Nephron progenitor cell (in vitro differentiated cells): ENCODE results near the gene MAEA.
A peak's percentile ranks its signal among the peaks of the same experiment; 100 is the strongest.

Source experiments
- DNase-seq: peaks from one replicate; pipeline ENCODE4 v3.0.0; 2021
- H3K27ac Mint-ChIP-seq: 2 replicates; pipeline ENCODE4 v1.8.0; 2021; ENCODE audit warnings: mild to moderate bottlenecking, moderate library complexity, mixed read lengths
- H3K27me3 Mint-ChIP-seq: 2 replicates; pipeline ENCODE4 v1.8.0; 2021; ENCODE audit warnings: mild to moderate bottlenecking, low read depth, mixed read lengths; ENCODE audit not compliant: poor library complexity
- H3K36me3 Mint-ChIP-seq: 2 replicates; pipeline ENCODE4 v1.8.0; 2021; ENCODE audit warnings: low read depth, mixed read lengths
- H3K4me1 Mint-ChIP-seq: 2 replicates; pipeline ENCODE4 v1.8.0; 2021; ENCODE audit warnings: mixed read lengths
- H3K4me3 Mint-ChIP-seq: 2 replicates; pipeline ENCODE4 v1.8.0; 2021; ENCODE audit warnings: mild to moderate bottlenecking, moderate library complexity, mixed read lengths
- H3K9me3 Mint-ChIP-seq: 2 replicates; pipeline ENCODE4 v1.8.0; 2021; ENCODE audit warnings: mild to moderate bottlenecking, moderate library complexity, mixed read lengths
- CTCF ChIP-seq: fragments of 200-600 bp; sonication (generic); IDR thresholded peaks from 2 replicates; pipeline ENCODE4 v1.5.0; 2021; ENCODE audit warnings: antibody characterized with exemption

MAEA gene

GRCh38 chr4:1325176-1325480, 35.4 kb downstream of the MAEA start:
- Mint-ChIP-seq H3K4me3 (no peak overlapping the region), H3K36me3 (peaks cover 29% of the 10 kb centered on the region), H3K27me3 (no peaks in the 10 kb centered on the region), H3K9me3 (peaks cover 6% of the 10 kb centered on the region), H3K27ac (no peak overlapping the region), H3K4me1 (peaks cover under 1% of the 10 kb centered on the region)
- no peak for TF ChIP-seq CTCF
- no peak for DNase-seq

DNA sequence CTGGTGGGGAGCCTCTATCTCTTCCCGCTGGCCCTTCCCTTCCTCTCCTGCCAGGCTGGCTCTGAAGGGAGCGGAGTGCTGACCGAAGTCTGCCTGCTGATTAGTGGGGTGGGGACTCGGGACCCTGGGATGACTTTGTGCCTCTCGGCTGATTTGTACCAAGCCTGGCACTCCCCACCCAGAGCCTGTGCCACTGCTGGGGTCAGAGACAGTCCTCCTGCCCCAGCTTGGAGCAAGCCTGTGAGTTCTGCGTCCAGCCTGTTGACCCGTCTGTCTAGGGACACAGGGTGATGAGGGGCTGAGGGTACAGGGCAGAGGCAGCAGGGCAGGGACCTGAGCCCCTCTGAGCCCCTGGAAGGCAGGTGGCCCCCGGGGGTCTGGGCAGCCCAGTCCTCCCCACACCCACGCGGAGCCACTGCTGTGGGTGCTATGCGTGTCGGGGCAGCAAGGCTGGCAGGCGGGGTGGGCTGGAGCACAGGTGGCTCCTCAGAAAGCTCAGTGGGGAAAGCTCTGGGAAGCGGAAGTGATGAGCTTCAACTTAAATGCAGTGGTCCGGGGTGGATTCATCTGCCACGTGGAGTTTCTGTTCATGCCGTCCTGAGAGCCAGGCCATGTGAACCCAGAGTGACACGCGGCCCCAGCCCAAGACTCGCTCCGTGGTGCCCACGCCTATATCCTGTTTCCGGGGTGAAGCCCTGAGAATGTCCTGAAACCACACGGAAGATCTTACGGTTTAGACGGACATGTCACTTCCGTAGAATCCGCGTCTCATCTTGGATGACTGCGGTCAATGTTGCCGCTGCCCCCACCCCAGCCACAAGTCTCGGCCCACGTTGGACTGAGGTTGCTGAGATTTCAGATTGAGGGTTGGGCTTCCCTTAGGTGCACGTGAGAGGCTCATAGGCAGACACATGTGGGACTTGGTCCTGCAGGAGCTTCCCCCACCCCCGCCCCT, 36.3 kb downstream of the MAEA start:
- no peak for TF ChIP-seq CTCF
- H3K4me3 Mint-ChIP-seq: no peak overlapping the region
- H3K9me3 Mint-ChIP-seq: no peaks in the 10 kb centered on the region
- no peak for DNase-seq
- H3K27me3 Mint-ChIP-seq: no peaks in the 10 kb centered on the region
- peaks cover 8% of the 10 kb centered on the region for H3K4me1 Mint-ChIP-seq
- H3K27ac Mint-ChIP-seq: peak overlapping the region; percentile 13
- H3K36me3 Mint-ChIP-seq: peaks cover 26% of the 10 kb centered on the region

- no peak for DNase-seq
- H3K36me3 Mint-ChIP-seq: peaks cover 16% of the 10 kb centered on the region
- no peaks in the 10 kb centered on the region for H3K9me3 Mint-ChIP-seq
- H3K4me3 Mint-ChIP-seq: no peak overlapping the region
- no peak for TF ChIP-seq CTCF
- H3K4me1 Mint-ChIP-seq: peaks cover 8% of the 10 kb centered on the region
- H3K27me3 Mint-ChIP-seq: no peaks in the 10 kb centered on the region
- H3K27ac Mint-ChIP-seq: no peak overlapping the region
Measured at GRCh38 chr4:1326751-1327525, 37.2 kb downstream of the MAEA start.

DNA sequence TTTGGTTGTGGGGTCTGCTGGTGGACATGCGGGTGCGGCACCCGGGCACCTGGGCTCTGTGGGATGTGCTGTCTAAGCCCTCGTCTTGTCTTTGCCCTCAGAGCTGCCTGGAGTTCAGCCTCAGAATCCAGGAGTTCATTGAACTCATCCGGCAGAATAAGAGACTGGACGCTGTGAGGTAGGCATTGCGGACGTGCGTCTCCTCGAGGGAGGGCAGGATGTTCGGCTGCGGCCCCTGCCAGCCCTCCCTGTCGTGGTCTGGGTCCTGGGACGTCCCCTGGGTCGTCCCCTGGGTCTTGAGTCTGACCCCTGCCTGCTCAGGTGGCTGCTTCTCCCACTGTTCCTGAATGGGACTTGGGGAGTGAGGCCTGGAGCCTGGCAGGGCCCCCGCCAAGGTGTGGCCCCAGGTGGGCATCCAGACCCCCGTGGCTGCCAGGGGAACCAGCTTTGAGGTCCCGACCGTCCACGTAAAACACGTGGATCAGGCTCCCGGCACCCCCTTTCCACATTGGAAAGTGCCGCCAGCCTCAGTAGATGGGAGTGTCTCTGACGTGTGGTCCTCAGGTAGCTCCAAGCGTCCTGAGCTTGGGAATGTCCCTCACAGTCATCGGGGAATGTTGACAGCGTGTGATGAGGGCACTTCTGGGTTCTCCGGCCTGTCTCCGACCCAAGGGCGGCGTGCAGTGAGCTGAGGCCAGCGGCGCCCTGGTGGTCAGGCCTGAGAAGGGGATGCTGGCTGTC, 38.0 kb downstream of the MAEA start:
- H3K9me3 Mint-ChIP-seq: no peaks in the 10 kb centered on the region
- no peak overlapping the region for H3K27ac Mint-ChIP-seq
- DNase-seq: no peak
- peaks cover 8% of the 10 kb centered on the region for H3K4me1 Mint-ChIP-seq
- peaks cover 8% of the 10 kb centered on the region for H3K36me3 Mint-ChIP-seq
- TF ChIP-seq CTCF: no peak
- H3K27me3 Mint-ChIP-seq: no peaks in the 10 kb centered on the region
- no peak overlapping the region for H3K4me3 Mint-ChIP-seq

GRCh38 chr4:1328267-1329155, 38.8 kb downstream of the MAEA start:
- DNase-seq: no peak
- TF ChIP-seq CTCF: no peak
- Mint-ChIP-seq H3K4me1 (peaks cover 8% of the 10 kb centered on the region), H3K27ac (no peak overlapping the region), H3K36me3 (peaks cover 5% of the 10 kb centered on the region), H3K9me3 (no peaks in the 10 kb centered on the region), H3K4me3 (no peak overlapping the region), H3K27me3 (no peaks in the 10 kb centered on the region)
